GM21360 (cell line): ENCODE results near the gene CFAP251.
A peak's percentile ranks its signal among the peaks of the same experiment; 100 is the strongest.

Experiments
- ATAC-seq: cut with Tn5 transposase; IDR thresholded peaks from one replicate; pipeline ENCODE4 v1.9.1; 2021; ENCODE audit warnings: mild to moderate bottlenecking, moderate library complexity; ENCODE audit not compliant: unreplicated experiment

Gene CFAP251

GRCh38 chr12:122001466-122002209 lies 83.2 kb downstream of the CFAP251 start:
- no peak for ATAC-seq

DNA sequence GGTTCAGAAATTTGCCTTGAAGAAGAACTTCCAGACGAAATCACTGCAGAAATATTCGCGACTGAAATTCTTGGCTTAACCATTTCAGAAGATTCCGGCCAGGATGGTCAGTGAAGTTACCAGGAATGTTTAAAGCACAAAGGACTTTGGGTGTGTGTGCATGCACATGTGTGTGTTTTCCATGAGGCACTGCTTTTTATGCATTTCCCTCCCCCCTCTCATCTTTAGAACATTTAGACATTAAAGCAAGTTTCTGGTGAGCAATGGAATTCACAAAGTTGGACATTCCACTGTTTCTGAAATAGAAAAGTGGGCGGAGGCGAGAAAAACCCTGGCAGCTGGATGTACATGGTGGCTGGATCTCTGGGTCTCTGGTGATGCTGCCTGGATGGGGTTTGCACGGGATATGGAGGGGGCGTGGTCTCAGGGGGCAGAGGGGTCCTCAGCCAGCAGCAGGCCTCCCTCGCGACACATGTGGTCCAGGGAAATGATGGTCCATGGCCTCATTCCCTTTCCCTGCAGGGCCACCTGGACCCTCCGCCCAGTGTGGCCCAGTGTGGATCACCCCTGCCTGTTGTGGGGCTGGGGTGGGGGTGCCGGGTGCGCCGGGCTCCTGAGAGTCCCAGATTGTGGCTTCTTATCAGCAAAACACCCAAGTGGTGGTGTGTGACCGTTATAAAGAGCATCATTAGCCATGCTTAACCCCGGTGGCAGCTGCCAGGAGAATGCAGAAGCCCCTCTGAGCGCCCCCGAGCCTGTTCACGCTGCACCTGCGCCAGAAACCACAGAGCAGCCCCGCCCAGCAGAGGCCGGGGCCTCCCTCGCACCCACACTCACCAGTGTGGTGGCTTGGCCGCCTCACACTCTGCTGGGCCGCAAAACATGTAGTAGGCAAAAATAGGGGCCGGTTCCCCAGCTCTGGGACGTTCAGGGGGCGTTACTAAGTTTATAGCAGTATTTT lies 85.5 kb downstream of the CFAP251 start:
- ATAC-seq = no peak

GRCh38 chr12:122004633-122005071 lies 86.3 kb downstream of the CFAP251 start:
- ATAC-seq = no peak

- ATAC-seq = no peak
Measured at GRCh38 chr12:122005252-122005776, 86.9 kb downstream of the CFAP251 start.

DNA sequence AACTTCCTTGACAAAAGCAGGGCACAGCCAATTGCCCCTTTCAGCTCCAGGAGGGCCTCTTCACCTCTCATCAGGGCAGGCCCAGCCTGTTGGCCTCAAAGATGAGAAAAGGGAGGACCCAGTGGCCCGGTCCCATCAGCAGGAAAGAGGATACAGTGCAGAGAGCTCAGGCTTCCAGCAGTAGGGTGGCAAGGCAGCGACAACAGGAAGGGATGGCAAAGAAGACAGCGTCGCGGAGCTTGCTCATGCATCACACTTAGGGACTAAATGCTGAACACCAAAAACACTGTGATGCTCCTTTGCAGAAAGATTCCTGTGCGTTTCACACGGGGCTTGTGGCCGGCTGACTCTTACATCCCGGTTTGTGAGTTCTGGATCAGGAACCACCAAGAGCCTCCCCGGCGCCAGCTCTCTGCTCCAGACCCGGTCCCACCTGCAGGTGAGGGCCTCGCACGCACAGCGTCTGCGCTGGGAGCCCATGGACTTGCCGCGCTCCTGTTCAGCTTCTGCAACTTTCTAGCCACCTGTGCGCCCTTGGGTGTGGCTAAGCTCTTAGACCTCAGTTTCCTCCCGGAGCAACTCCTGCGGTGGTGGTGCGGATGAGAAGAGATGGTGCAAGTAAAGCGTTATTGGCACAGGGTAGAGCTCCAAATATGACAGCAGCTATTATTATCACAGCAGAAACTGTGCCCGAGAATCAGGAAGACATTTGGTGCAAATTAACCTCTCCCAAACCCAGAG lies 88.0 kb downstream of the CFAP251 start:
- ATAC-seq = no peak

GRCh38 chr12:122009741-122010140 lies 91.3 kb downstream of the CFAP251 start:
- no peak for ATAC-seq

DNA sequence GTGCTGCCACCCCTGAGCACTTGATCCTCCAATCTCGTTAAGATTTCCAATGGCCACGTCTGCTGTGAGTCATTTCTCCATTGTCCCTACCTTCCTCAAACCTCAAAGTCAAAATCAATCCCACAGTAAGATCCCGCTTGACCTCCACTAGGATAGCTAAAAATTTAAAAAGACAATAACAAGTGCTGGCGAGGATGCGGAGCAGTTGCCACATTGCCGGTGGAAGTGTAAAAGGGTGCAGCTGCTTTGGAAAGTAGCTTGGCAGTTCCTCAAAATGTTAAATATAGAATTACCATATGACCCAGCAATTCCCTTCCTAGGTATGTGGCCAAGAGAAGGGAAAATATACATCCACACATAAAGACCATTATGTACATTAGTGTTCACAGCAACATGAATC lies 93.8 kb downstream of the CFAP251 start:
- ATAC-seq = no peak

- no peak for ATAC-seq
Measured at GRCh38 chr12:122013136-122013535, 94.7 kb downstream of the CFAP251 start.

DNA sequence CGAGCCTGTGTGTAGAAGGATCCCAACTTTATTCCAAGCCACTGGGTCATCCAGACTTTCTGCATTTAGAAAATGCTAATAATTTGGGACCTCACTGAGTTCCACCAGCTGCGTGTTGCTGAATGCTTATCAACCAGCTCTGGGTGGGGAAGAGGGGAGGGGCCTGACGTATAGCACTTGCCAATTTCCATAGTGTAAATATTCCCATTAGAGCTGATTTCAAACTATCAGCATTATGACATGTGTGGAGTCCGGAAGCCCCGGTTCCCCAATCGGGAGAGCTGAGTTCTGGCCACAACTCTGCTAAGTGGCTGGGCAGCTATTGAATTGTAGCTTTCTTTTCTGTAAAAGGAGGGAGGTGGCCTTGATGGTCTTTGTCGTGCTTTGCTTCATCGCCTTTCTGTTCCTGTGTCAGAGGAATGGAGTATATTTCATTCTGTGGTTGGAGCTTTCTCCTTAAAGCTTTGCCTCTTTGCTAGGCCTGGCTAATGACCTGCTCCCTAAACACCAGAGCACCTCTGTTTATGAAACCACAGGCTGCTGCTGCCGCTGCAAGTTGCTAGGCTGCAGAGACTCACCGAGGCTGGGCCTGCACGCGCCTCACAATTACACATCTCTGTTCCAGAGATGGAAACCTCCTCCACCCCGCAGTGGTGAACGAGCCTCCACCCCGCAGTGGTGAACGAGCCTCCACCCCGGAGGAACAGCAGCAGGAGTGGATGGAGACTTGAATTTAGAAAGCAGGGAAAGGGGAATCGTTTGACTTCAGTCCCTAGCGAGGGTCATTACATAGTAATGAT lies 95.6 kb downstream of the CFAP251 start:
- ATAC-seq = no peak

- no peak for ATAC-seq
Measured at GRCh38 chr12:122014781-122015180, 96.4 kb downstream of the CFAP251 start.

DNA sequence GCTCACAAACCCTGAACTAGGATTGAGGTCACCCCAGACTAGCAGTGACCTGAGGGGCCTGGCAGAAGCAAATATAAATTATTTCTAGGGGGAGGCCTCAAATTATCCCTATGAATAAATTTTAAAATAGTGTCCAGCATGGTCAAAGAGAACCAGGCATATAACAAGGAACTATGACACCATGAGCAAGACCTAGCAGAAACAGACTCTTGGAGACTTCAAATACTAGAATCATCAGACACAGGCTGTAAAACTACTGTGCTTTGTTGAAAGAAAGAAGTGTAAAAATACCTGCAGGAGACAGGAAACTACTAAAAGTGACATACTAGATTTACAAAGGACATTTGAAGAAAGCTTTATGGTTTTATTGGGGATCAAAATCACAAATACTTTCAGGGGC lies 100.1 kb downstream of the CFAP251 start:
- no peak for ATAC-seq

DNA sequence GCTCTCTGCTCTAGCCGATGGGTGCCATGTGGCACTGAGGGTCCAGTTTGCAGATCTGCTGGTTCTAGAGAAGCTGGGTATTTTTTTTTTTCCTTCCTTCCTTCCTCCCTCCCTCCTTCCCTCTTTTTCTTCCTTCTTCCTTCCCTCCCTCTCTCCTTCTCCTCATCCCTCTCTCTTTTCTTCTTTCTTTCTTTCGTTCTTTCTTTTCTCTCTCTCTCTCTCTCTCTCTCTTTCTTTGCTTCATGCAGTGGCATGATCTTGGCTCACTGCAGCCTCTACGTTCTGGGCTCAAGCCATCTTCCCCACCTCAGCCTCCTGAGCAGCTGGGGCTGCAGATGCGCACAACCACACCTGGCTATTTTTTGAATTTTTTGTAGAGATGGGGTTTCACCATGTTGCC lies 100.5 kb downstream of the CFAP251 start:
- no peak for ATAC-seq

GRCh38 chr12:122020795-122021192 lies 102.4 kb downstream of the CFAP251 start:
- ATAC-seq = no peak

DNA sequence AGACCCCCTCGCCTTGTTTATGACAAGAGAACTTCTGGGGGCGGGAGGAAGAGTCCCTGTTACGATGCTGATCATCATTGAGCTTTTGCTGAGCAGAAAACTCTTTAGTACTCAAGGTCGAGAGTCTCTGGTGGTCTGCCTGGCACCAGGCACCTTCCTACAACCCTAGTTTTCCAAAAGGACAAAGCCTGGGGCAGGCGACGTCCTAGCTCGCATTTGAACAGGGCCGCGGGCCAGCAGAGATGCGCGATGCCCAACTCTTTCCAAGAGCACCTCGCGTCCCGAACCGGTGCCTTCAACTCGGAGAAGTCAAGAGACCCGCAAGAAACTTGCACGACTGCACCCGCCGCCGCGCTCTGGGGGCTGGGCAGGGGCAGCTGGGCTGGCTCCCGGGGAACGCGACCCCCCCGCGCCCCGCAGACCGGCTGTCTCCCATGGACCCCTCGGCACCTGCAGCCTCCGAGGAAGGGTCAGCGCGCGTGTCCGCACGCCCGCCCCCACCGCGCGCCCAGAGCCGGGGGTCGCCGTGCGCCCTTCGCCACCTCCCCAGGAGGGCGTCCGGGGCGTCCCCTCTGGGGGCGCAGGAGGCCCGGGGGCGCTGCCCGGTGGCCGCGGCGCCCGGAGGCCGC lies 102.9 kb downstream of the CFAP251 start:
- ATAC-seq = peak; percentile 10

DNA sequence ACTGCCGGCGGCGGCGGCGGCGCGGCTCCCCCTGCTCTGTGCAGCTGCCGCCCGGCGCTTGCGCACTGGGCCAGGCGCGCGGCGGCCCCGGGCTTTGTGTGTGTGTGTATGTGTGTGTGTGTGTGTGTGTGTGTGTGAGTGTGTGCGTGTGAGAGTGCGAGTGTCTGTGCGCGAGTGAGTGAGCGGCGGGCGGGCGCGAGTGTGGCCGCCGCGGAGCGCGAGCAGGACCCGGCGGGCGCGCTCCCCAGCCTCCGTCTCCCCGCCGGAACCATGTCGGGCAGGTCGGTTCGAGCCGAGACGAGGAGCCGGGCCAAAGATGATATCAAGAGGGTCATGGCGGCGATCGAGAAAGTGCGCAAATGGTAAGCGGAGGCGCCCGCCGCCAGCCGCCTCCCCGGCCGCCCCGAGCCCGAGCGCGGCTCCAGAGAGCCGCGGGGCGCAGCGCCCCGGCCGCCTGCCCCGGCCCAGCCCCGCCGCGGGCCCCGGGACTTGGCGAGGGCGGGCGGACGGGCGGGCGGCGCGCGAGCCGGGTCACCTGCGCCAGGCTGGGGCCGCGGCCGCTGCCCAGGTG lies 103.5 kb downstream of the CFAP251 start, which contains the start of gene BCL7A:
Gene BCL7A, plus strand, starts transcription at position 63 of the 571 bp plus-strand sequence. Its CDS starts 208 bp downstream, at position 271.
- peak; percentile 32 for ATAC-seq

- ATAC-seq = peak; percentile 29
Measured at GRCh38 chr12:122022393-122023338, 104.3 kb downstream of the CFAP251 start.

GRCh38 chr12:122023339-122024131 lies 105.1 kb downstream of the CFAP251 start:
- no peak for ATAC-seq
